HG03103 (cell line): ENCODE results near the gene PCDH9.
"Not testable (repeated sequence)": the region's sequence is repeated elsewhere in the genome, so short reads cannot be mapped to it uniquely, and the experiment has no call there.

Experiments
- ATAC-seq: cut with Tn5 transposase; IDR thresholded peaks from one replicate; pipeline ENCODE4 v1.9.1; 2021; ENCODE audit warnings: low read depth; ENCODE audit not compliant: unreplicated experiment

Gene PCDH9

DNA sequence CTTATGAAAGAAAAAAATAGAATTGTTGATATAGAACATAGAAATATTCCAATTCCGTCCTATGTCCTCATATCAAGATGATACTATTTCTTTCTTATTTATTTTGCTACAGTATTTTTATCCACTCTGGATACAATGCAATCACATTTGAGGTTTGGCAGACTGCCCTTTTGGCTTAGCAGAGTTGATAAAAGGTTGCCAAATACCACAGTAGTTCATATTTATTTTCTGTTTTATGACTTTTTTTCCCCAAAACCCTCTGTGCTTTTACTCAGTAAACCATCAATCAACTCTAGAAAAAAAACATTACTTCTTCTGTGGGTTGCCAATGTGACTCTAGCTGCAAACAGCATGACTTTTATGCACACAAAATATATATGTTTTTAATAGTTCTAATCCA, 424.5 kb downstream of the PCDH9 start:
- no peak for ATAC-seq

GRCh38 chr13:66803808-66804456, 426.2 kb downstream of the PCDH9 start:
- ATAC-seq, result no peak

GRCh38 chr13:66803013-66803807, 426.9 kb downstream of the PCDH9 start:
- ATAC-seq, result no peak

DNA sequence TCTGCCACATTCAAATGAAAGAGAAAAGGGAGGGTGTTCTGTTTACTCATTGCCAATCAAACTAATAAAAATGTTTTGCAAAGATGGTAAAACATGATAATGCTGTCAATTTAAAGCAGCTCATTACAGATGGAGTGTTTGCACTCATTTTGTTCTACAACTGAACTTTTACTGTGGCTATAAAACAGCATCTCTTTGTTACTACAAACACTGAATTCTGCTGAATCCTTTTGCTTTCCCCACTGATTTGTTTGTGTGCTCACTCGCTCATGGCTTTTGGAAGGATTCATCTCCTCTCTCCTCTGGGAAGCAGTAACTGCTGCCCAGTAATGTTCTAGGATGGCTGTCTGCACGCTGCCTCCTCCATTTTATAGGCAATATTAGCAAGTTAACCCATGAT, 434.5 kb downstream of the PCDH9 start:
- ATAC-seq, result no peak

GRCh38 chr13:66794340-66795031, 435.6 kb downstream of the PCDH9 start:
- peak; percentile 69 for ATAC-seq

DNA sequence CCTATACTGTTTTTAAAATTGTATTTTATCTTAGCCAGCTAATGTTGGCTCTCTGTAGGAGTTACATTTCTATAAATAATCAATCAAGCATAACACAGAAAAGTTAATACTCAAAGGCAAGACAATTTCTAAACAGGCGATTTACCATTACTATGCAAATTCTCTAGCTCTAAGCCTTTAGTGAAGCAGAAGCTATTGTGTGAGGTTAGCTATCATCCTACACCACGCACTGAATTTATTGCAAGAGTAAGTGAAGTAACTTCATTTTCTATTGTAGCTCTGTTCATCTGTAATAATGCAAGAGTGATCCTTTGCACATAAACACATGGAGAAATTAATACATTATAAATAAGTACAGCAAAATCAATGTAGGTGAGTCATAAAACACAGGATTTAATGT, 439.3 kb downstream of the PCDH9 start:
- ATAC-seq, result no peak

DNA sequence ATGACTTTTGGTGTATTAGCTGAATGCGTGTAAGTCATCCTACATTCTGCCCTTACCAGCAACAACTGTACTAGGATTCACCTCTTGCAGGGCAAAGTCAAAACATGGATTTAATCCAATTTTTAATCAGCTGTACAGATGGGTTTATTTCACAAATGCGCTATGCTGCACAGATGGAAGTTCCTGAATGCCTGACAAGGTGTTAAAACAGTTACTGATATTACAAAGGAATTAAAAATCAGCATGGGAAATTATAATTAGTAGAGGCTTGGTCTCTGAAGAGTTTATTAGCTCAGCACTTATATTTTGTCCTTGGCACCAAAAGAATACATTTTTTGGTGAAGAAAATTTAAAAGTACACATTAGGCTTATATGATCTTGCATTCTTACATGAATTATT, 448.9 kb downstream of the PCDH9 start:
- no peak for ATAC-seq

- ATAC-seq, result no peak
Observed at GRCh38 chr13:66780814-66781213, 449.3 kb downstream of the PCDH9 start.

DNA sequence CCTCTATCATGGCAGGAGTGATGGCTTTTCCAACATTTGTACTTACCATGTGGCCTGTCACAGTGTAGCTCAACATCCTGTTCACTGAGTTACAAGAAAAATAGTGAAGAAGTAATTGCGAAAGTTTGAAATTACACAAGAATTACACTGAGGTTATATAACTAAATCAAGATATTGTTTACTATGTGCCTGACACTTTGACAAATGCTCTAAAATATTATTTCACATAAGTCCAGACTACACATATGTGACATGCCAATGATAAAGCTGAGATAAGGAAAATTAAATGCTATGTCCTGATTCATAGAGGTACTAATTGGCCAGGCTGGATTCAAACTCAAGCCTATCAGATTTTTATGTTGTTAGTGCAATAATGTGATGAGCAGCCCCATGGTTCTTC, 451.7 kb downstream of the PCDH9 start:
- ATAC-seq, result no peak

GRCh38 chr13:66775196-66775595, 454.9 kb downstream of the PCDH9 start:
- ATAC-seq, result no peak

- no peak for ATAC-seq
Observed at GRCh38 chr13:66774046-66774445, 456.1 kb downstream of the PCDH9 start.

DNA sequence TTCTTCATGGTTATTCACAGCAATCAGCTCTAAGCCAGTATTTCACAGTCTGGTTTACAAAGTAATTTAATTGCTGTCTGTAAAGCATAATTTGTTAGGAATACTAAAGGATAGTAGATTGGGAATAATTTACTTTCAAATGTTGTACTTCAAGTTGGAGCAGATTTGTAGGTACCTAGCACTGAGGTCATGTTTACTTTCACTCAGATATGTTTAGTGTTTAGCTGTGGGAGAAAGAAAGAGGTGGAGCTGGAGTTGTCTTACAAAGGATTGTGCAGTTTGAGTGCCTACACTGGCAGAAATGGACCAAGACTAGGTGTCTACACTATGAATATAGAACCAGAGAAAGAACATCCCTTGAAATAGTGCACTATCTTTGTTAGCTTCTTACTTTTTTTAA, 464.6 kb downstream of the PCDH9 start:
- ATAC-seq, result no peak

- not testable (repeated sequence) for ATAC-seq
Observed at GRCh38 chr13:66760678-66761077, 469.5 kb downstream of the PCDH9 start.

- no peak for ATAC-seq
Observed at GRCh38 chr13:66759919-66760318, 470.2 kb downstream of the PCDH9 start.

DNA sequence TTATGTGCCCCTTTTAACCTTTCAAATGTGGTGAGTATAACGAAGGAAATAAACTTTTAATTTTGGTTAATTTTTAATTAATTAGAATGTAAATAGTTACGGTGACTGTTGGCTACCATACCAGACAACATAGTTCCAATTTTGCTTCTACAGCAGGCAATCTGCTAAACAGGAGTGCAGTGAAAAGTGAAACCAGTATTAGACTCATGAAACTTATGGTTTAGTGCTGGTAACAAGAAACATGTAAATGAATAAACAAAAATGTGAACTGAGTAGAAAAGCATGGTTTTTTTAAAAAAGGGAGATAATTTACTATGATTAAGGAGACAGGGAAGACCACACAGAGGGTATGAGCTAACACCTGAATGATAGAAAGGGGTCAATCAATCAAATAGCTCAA, 478.4 kb downstream of the PCDH9 start:
- ATAC-seq, result no peak

DNA sequence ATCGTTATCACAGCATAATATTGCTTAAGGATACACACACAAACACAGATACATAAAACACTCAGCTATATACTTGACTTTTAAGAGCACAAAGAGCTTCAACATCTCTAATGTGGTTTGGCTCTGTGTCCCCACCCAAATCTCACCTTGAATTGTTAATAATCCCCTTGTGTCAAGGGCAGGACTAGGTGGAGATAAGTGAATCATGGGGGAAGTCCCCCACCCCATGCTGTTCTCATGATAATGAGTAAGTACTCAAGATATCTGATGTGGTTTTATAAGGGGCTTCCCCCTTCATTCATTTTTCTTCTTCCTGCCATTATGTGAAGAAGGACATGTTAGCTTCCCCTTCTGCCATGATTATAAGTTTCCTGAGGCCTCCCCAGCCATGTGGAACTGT, 481.4 kb downstream of the PCDH9 start:
- no peak for ATAC-seq

DNA sequence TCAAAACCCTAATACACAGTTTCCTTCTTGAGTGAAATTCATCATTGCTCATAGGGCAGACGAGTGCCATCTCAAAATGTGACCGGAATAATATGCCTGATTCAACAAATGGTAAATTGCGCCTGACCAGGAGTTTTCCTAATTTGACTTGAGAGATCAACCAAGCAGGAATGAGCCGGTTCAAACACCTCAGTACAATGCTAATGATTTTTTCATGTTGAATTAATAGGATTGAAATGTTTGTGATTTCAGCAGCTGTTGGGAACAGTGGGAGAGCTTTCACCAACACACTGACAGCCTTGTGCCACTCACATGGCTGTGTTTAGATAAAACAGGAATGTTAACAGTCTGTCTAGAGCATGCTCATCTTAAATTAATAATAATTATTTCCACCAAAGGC, 484.8 kb downstream of the PCDH9 start:
- ATAC-seq, result no peak

DNA sequence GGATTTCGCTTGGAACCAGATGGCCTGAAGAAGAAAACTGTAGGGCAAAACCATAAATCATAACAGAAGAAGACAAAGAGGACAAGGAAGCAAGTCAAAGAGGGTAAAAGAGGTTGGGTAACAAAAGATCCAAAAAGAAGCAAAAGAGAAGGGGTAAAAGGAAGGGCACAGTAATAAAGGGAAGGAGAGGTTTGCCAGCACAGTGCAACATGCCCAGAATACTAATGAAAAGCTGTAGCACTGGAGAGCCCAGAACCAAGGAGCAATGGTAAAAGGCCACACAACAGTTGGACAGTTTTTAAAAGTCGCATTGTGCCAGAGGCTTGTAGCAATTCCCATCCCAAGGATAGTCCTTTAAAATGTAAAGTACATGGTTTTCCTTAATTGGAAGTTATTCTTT, 506.6 kb downstream of the PCDH9 start:
- no peak for ATAC-seq

DNA sequence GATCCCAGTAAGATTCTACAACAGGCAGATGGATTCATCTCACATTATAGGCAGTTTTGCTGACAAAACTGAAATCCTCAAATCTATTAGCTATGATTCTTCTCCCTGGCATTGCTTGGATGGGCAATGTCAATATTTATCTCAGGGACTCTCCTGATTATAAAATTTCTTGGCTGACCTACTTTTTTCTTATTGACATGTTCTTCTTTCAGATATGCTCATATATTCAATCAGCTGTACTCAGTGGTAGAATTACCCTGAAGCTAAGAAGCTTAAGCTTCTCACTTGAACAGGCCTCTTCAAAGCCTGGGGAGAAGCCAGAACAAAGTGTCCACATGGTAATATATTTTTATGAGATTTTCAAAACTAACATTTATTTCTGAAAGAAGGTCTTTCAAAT, 513.6 kb downstream of the PCDH9 start:
- no peak for ATAC-seq

DNA sequence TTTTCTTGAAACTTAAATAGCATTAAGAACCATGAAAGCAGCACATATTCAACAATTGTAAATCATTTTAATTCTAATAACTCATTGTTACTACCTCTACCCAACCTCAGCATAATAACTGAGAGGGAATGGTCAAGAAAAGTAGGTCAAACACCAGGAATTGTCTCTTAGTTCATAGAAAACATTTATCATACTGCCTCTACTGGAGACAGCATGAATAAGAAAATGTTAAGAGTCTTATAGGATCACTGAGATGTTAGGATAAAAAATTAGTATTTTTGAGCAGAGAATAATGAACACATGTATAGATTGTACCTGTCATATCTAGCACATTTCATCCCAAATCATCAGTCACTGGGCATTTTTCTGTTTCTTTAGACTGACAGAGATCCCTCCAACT, 515.3 kb downstream of the PCDH9 start:
- ATAC-seq, result no peak

GRCh38 chr13:66704110-66704509, 526.0 kb downstream of the PCDH9 start:
- ATAC-seq, result no peak

DNA sequence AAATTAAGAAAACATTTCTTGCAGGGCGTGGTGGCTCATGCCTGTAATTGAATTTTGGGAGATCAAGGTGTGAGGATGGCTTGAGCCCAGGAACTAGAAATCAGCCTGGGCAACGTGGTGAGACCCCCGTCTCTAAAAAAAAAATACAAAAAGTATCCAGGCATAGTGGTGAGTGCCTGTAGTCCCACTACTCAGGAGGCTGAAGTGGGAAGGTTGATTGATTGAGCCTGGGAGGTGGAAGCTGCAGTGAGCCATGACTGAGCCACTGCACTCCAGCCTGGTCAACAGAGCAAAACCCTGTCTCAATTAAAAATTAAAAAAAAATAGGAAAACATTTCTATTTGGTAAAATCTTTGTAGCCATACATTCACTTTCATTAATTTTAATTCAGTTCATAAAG, 526.5 kb downstream of the PCDH9 start:
- ATAC-seq, result no peak
